Measurements from ENCODE around the gene FBXL7. TPM values are rescaled to one million over a fixed set of nuclear protein-coding genes. Genes with fewer than 3 reads are reported as not detected.

Gene FBXL7
- total and polyA plus RNA-seq, 8 donors: 0.35 to 2.4 (median 1.2) TPM

- H3K27ac ChIP-seq: no peak overlapping the region
- intact Hi-C loops (cut with DNase I): no loop called here
- FAIRE-seq (no peak), DNase-seq (no peak), ATAC-seq (no peak)
- H3K4me1 ChIP-seq: no peaks in the 10 kb centered on the region
- H3K9me3 ChIP-seq: no peaks in the 10 kb centered on the region
- H3K27me3 ChIP-seq: no peaks in the 10 kb centered on the region
- TF ChIP-seq CTCF (IDR thresholded peaks at IDR 0.05): no peak
- 53 to 60% methylated on average over 5 of the region's 5 CpGs for whole genome bisulfite sequencing, 2 donors
- H3K36me3 ChIP-seq: no peaks in the 10 kb centered on the region
- no peak overlapping the region for H3K4me3 ChIP-seq
Observed at GRCh38 chr5:15691521-15691920, 191.5 kb downstream of the FBXL7 start.

- no peak for TF ChIP-seq CTCF (IDR thresholded peaks at IDR 0.05)
- Histone ChIP-seq H3K4me3 (no peak overlapping the region), H3K27me3 (no peaks in the 10 kb centered on the region), H3K36me3 (no peaks in the 10 kb centered on the region), H3K9me3 (no peaks in the 10 kb centered on the region), H3K27ac (no peak overlapping the region), H3K4me1 (no peaks in the 10 kb centered on the region)
- intact Hi-C loops (cut with DNase I): no loop called here
- WGBS, 2 donors: 56 to 81% methylated on average over 7 of the region's 7 CpGs
- DNase-seq: no peak
- no peak for FAIRE-seq
- ATAC-seq: no peak
Observed at GRCh38 chr5:15692706-15693381, 192.9 kb downstream of the FBXL7 start.

GRCh38 chr5:15693382-15693728 is 193.4 kb downstream of the FBXL7 start:
- H3K9me3 ChIP-seq: no peaks in the 10 kb centered on the region
- H3K36me3 ChIP-seq: no peaks in the 10 kb centered on the region
- intact Hi-C loops (cut with DNase I): no loop called here
- H3K27ac ChIP-seq: no peak overlapping the region
- DNase-seq: no peak
- no peak overlapping the region for H3K4me3 ChIP-seq
- no peak for TF ChIP-seq CTCF (IDR thresholded peaks at IDR 0.05)
- ATAC-seq: no peak
- WGBS, 2 donors: 84 to 88% methylated on average over 6 of the region's 6 CpGs
- H3K4me1 ChIP-seq: no peaks in the 10 kb centered on the region
- no peak for FAIRE-seq
- no peaks in the 10 kb centered on the region for H3K27me3 ChIP-seq

GRCh38 chr5:15693933-15694332 is 194.0 kb downstream of the FBXL7 start:
- H3K9me3 ChIP-seq: no peaks in the 10 kb centered on the region
- no peaks in the 10 kb centered on the region for H3K27me3 ChIP-seq
- FAIRE-seq: no peak
- DNase-seq: no peak
- TF ChIP-seq CTCF (IDR thresholded peaks at IDR 0.05): no peak
- intact Hi-C loops (cut with DNase I): no loop called here
- H3K4me3 ChIP-seq: no peak overlapping the region
- no peaks in the 10 kb centered on the region for H3K36me3 ChIP-seq
- ATAC-seq: no peak
- no peaks in the 10 kb centered on the region for H3K4me1 ChIP-seq
- WGBS, 2 donors: 70 to 74% methylated on average over 6 of the region's 6 CpGs
- H3K27ac ChIP-seq: no peak overlapping the region

- no peak for DNase-seq
- 33 to 38% methylated on average over 2 of the region's 2 CpGs for WGBS, 2 donors
- Histone ChIP-seq H3K27ac (peak overlapping the region in 1 of 4 donors; percentile 12), H3K4me3 (no peak overlapping the region), H3K36me3 (no peaks in the 10 kb centered on the region), H3K9me3 (no peaks in the 10 kb centered on the region), H3K4me1 (no peaks in the 10 kb centered on the region), H3K27me3 (no peaks in the 10 kb centered on the region)
- no peak for TF ChIP-seq CTCF (IDR thresholded peaks at IDR 0.05)
- ATAC-seq: no peak
- no peak for FAIRE-seq
- intact Hi-C loops (cut with DNase I): no loop called here
Observed at GRCh38 chr5:15694696-15695214, 194.8 kb downstream of the FBXL7 start.
